Activated T-cell treated with anti-CD3 and anti-CD28 coated beads, Interleukin-2, amount 50 U/mL, for 48 hours (primary cell): ENCODE results near the gene KYNU.
"Not testable (repeated sequence)": the region's sequence is repeated elsewhere in the genome, so short reads cannot be mapped to it uniquely, and the experiment has no call there.

Source experiments
- DNase-seq, 2 experiments: peaks; one replicate each; pipeline ENCODE4 v3.0.0-alpha.2; 2020

Gene KYNU

GRCh38 chr2:142872882-142873724, 4.4 kb upstream of the KYNU start:
- DNase-seq, result no peak

- no peak for DNase-seq
Observed at GRCh38 chr2:142873831-142874287, 3.6 kb upstream of the KYNU start.

- no peak for DNase-seq
Observed at GRCh38 chr2:142874293-142874814, 3.1 kb upstream of the KYNU start.

- DNase-seq, result no peak
Observed at GRCh38 chr2:142875010-142875409, 2.5 kb upstream of the KYNU start.

- DNase-seq, result no peak
Observed at GRCh38 chr2:142875652-142876051, 1.8 kb upstream of the KYNU start.

GRCh38 chr2:142876423-142876822, 1.0 kb upstream of the KYNU start:
- no peak for DNase-seq

GRCh38 chr2:142878031-142878678, 691 bp downstream of the KYNU start:
- DNase-seq, result no peak

GRCh38 chr2:142879151-142879550, 1.7 kb downstream of the KYNU start:
- no peak for DNase-seq

GRCh38 chr2:142880279-142880678, 2.8 kb downstream of the KYNU start:
- no peak for DNase-seq

- DNase-seq, result no peak
Observed at GRCh38 chr2:142881619-142882018, 4.2 kb downstream of the KYNU start.

GRCh38 chr2:142882500-142882899, 5.0 kb downstream of the KYNU start:
- not testable (repeated sequence) for DNase-seq

GRCh38 chr2:142883526-142883925, 6.1 kb downstream of the KYNU start:
- no peak for DNase-seq

- no peak for DNase-seq
Observed at GRCh38 chr2:142885543-142885942, 8.1 kb downstream of the KYNU start.

- DNase-seq, result no peak
Observed at GRCh38 chr2:142892715-142893114, 15.3 kb downstream of the KYNU start.

- DNase-seq, result no peak
Observed at GRCh38 chr2:142893241-142893640, 15.8 kb downstream of the KYNU start.

GRCh38 chr2:142897807-142898206, 20.3 kb downstream of the KYNU start:
- no peak for DNase-seq

GRCh38 chr2:142900327-142900726, 22.9 kb downstream of the KYNU start:
- not testable (repeated sequence) for DNase-seq

GRCh38 chr2:142901780-142902179, 24.3 kb downstream of the KYNU start:
- no peak for DNase-seq

GRCh38 chr2:142903726-142904125, 26.3 kb downstream of the KYNU start:
- DNase-seq, result not testable (repeated sequence)

- DNase-seq, result no peak
Observed at GRCh38 chr2:142907653-142908052, 30.2 kb downstream of the KYNU start.

GRCh38 chr2:142914507-142915313, 37.2 kb downstream of the KYNU start:
- DNase-seq, result no peak

- DNase-seq, result no peak
Observed at GRCh38 chr2:142915502-142915901, 38.0 kb downstream of the KYNU start.

GRCh38 chr2:142918624-142919023, 41.2 kb downstream of the KYNU start:
- no peak for DNase-seq
